Gastrocnemius medialis (tissue), 4 donors: ENCODE data around the gene ZFP64.

ENCODE experiments used
- POLR2A ChIP-seq, 2 donors: fragments of 450-650 bp; IDR thresholded peaks; one replicate each; pipeline ENCODE4 v1.6.1; 2017; ENCODE audit warnings: antibody characterized with exemption in 2 of 2, mild to moderate bottlenecking in 2 of 2, moderate library complexity in 2 of 2
- TF ChIP-seq, protein P1 (sequence below), 5 experiments: fragments of 450-650 bp in 3 of 5; fragments of 200-600 bp in 2 of 5; sonication (generic) in 2 of 5; IDR thresholded peaks in 4 of 5; conservative IDR thresholded peaks in 1 of 5; 1 replicate in 4 of 5; 2 replicates in 1 of 5; pipeline ENCODE4 v1.5.1; 2016 to 2019; ENCODE audit warnings: antibody characterized with exemption in 5 of 5, mild to moderate bottlenecking in 3 of 5, moderate library complexity in 3 of 5

GRCh38 chr20:52166150-52166549, 25.4 kb downstream of the ZFP64 start:
- TF ChIP-seq, protein P1, sequence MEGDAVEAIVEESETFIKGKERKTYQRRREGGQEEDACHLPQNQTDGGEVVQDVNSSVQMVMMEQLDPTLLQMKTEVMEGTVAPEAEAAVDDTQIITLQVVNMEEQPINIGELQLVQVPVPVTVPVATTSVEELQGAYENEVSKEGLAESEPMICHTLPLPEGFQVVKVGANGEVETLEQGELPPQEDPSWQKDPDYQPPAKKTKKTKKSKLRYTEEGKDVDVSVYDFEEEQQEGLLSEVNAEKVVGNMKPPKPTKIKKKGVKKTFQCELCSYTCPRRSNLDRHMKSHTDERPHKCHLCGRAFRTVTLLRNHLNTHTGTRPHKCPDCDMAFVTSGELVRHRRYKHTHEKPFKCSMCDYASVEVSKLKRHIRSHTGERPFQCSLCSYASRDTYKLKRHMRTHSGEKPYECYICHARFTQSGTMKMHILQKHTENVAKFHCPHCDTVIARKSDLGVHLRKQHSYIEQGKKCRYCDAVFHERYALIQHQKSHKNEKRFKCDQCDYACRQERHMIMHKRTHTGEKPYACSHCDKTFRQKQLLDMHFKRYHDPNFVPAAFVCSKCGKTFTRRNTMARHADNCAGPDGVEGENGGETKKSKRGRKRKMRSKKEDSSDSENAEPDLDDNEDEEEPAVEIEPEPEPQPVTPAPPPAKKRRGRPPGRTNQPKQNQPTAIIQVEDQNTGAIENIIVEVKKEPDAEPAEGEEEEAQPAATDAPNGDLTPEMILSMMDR (IDR thresholded peaks at IDR 0.05 in 4 of 5, conservative IDR thresholded peaks at IDR 0.05 in 1 of 5) = no peak
- no peak for TF ChIP-seq POLR2A (IDR thresholded peaks at IDR 0.05)
